ENCODE data around the gene BRINP2.
"Not testable (repeated sequence)": the region's sequence is repeated elsewhere in the genome, so short reads cannot be mapped to it uniquely, and the experiment has no call there.

Gene BRINP2

GRCh38 chr1:177315261-177315660, 144.5 kb downstream of the BRINP2 start:
- no peak for DNase-seq

- DNase-seq: no peak
Measured at GRCh38 chr1:177315761-177316160, 145.0 kb downstream of the BRINP2 start.

- DNase-seq: not testable (repeated sequence)
Measured at GRCh38 chr1:177321434-177321833, 150.7 kb downstream of the BRINP2 start.

GRCh38 chr1:177328251-177328650, 157.5 kb downstream of the BRINP2 start:
- no peak for DNase-seq

- no peak for DNase-seq
Measured at GRCh38 chr1:177329871-177330270, 159.1 kb downstream of the BRINP2 start.

Data from right forelimb (tissue), 1 donor.